Gastroesophageal sphincter (tissue), 4 donors: ENCODE data around the gene MAT2A. TPM values are rescaled to one million over a fixed set of nuclear protein-coding genes. Genes with fewer than 3 reads are reported as not detected.

ENCODE experiments used
- ATAC-seq: fragments of 150-250 bp; one replicate; pipeline ENCODE4 v1.9.1; 2016; ENCODE audit warnings: mild to moderate bottlenecking, moderate library complexity
- H3K27ac ChIP-seq, 4 donors: fragments of 200-600 bp; sonication (generic) in 3 of 4; 1 replicate in 3 of 4; 2 replicates in 1 of 4; pipeline ENCODE4 v1.5.1; 2016 to 2019
- H3K27me3 ChIP-seq: fragments of 200-600 bp; sonication (generic); one replicate; pipeline ENCODE4 v1.5.1; 2019
- H3K36me3 ChIP-seq, 2 donors: fragments of 200-600 bp; sonication (generic); one replicate each; pipeline ENCODE4 v1.5.1; 2019; ENCODE audit warnings: control low read depth in 1 of 2
- H3K4me1 ChIP-seq, 3 donors: fragments of 200-600 bp; sonication (generic); 1 replicate in 2 of 3; 2 replicates in 1 of 3; pipeline ENCODE4 v1.5.1; 2016 to 2019; ENCODE audit warnings: control low read depth in 2 of 3
- H3K4me3 ChIP-seq, 2 donors: fragments of 200-600 bp; sonication (generic); one replicate each; pipeline ENCODE4 v1.5.1; 2019; ENCODE audit warnings: mild to moderate bottlenecking in 1 of 2, moderate library complexity in 1 of 2
- H3K9me3 ChIP-seq, 3 donors: fragments of 200-600 bp; sonication (generic); one replicate each; pipeline ENCODE4 v1.5.1; 2017 to 2019; ENCODE audit warnings: control low read depth in 2 of 3
- EP300 ChIP-seq: sonication (generic); formaldehyde crosslinking; IDR thresholded peaks from one replicate; pipeline ENCODE4 v1.6.1; 2017; ENCODE audit warnings: antibody characterized with exemption, mild to moderate bottlenecking
- POLR2A ChIP-seq, 2 donors: fragments of 450-650 bp; IDR thresholded peaks; one replicate each; pipeline ENCODE4 v1.6.1; 2017; ENCODE audit warnings: antibody characterized with exemption in 2 of 2, mild to moderate bottlenecking in 2 of 2, moderate library complexity in 1 of 2
- POLR2AphosphoS5 ChIP-seq: sonication (generic); formaldehyde crosslinking; IDR thresholded peaks from one replicate; pipeline ENCODE4 v1.6.1; 2017; ENCODE audit warnings: antibody characterized with exemption
- WGBS, 2 donors: methylation state at CpG; one replicate each; pipeline ENCODE4 v1.1.5; 2018; ENCODE audit warnings: low coverage in 1 of 2; 5-methylcytosine and 5-hydroxymethylcytosine counted together
- total RNA-seq, 4 donors: library from RNA; depleted of rRNA; stranded (reverse); fragments of >200 nt; gene quantifications; one replicate each; pipeline ENCODE4 v1.1.0, GENCODE V29; 2016
- TF ChIP-seq, protein P1 (sequence below), 4 experiments: fragments of 200-600 bp in 2 of 4; fragments of 450-650 bp in 2 of 4; sonication (generic) in 1 of 4; IDR thresholded peaks; one replicate each; pipeline ENCODE4 v1.5.1; 2017 to 2019; ENCODE audit warnings: antibody characterized with exemption in 4 of 4, mild to moderate bottlenecking in 2 of 4, moderate library complexity in 2 of 4

The MAT2A gene
- total RNA-seq, 4 donors from 2014 or later, result 68.5 to 295 (median 130) TPM

DNA sequence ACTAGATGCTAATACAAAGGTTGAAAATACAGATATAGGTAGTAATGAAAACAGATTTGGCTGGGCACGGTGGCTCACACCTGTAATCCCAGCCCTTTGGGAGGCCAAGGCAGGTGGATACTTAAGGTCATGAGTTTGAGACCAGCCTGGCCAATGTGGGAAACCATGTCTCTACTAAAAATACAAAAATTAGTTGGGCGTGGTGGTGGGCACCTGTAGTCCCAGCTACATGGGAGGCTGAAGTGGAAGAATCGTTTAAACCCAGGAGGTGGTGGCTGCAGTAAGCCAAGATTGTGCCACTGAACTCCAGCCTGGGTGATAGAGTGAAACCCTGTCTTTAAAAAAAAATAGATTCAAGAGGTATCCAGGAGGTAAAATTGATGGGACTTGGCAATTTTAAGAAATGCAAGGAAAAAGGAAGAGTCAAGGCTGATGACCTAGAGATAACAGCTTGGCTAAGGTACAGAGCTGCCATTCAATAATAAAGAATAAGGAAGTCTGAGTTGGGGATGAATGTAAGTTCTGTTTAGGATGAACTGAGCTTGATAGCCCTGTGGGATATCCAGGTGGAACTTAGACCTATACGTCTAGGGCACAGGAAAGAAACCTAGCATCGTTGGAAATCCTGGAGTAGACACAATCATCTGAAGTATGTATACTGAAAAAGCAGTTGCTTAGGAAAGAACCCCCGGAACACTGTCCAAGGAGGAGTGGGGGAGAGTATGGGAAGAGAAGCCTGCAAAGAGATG is 9.1 kb downstream of the MAT2A start:
- peaks cover 3 to 93% of the 10 kb centered on the region in 2 donors for H3K36me3 ChIP-seq
- WGBS, 2 donors, result 38 to 57% methylated on average over 3 to 4 of the region's 6 CpGs
- H3K9me3 ChIP-seq, result no peaks in the 10 kb centered on the region
- peak overlapping the region in 3 of 4 donors; percentile 13 to 73 (median 14) for H3K27ac ChIP-seq
- peaks cover 0 to 36% (median 4%) of the 10 kb centered on the region in 3 donors for H3K4me1 ChIP-seq
- no peaks in the 10 kb centered on the region for H3K27me3 ChIP-seq
- no peak for ATAC-seq
- TF ChIP-seq, protein P1, sequence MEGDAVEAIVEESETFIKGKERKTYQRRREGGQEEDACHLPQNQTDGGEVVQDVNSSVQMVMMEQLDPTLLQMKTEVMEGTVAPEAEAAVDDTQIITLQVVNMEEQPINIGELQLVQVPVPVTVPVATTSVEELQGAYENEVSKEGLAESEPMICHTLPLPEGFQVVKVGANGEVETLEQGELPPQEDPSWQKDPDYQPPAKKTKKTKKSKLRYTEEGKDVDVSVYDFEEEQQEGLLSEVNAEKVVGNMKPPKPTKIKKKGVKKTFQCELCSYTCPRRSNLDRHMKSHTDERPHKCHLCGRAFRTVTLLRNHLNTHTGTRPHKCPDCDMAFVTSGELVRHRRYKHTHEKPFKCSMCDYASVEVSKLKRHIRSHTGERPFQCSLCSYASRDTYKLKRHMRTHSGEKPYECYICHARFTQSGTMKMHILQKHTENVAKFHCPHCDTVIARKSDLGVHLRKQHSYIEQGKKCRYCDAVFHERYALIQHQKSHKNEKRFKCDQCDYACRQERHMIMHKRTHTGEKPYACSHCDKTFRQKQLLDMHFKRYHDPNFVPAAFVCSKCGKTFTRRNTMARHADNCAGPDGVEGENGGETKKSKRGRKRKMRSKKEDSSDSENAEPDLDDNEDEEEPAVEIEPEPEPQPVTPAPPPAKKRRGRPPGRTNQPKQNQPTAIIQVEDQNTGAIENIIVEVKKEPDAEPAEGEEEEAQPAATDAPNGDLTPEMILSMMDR (IDR thresholded peaks at IDR 0.05), result no peak
- no peak for TF ChIP-seq POLR2AphosphoS5
- no peak for TF ChIP-seq EP300
- no peak overlapping the region for H3K4me3 ChIP-seq

DNA sequence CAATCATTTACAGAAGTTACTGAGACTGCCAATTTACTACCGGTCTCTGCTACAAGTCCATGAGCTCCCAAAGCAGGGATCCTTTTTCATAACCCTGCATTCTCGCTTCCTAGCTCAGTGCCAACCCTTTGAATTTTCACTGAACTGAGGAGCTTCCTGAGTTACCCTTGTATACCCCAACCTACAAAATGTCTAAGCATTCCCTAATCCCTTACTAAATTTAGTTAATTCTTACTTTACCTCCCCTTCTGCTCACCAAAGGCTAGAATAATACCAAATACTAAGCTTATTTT is 9.6 kb downstream of the MAT2A start:
- H3K4me1 ChIP-seq, result peaks cover 0 to 30% (median 4%) of the 10 kb centered on the region in 3 donors
- TF ChIP-seq POLR2A (IDR thresholded peaks at IDR 0.05) (no peak), EP300 (no peak), POLR2AphosphoS5 (no peak)
- TF ChIP-seq, protein P1 (IDR thresholded peaks at IDR 0.05), result no peak
- 46 to 58% methylated on average over 2 of the region's 2 CpGs for WGBS, 2 donors
- H3K36me3 ChIP-seq, result peaks cover 0 to 93% of the 10 kb centered on the region in 2 donors
- no peaks in the 10 kb centered on the region for H3K27me3 ChIP-seq
- H3K27ac ChIP-seq, result peak overlapping the region in 1 of 4 donors; percentile 13
- no peak overlapping the region for H3K4me3 ChIP-seq
- ATAC-seq, result no peak
- no peaks in the 10 kb centered on the region for H3K9me3 ChIP-seq

DNA sequence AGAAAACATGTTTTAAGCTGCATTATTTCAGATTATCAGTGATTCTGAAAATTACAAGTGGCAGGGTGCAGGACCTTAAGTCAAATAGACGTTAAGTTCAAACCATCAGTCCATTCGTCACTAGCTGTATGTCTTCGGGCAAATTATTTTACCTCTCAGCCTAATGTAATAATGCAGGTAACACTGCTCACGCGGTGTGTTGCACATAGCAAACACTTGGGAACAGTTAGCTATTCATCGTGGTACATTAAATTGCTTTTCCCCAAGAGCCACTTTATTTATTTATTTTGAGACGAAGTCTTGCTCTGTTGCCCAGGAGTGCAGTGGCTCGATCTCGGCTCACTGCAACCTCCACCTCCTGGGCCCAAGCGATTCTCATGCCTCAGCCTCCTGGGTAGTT is 10.1 kb downstream of the MAT2A start:
- no peak for TF ChIP-seq EP300
- TF ChIP-seq POLR2A (IDR thresholded peaks at IDR 0.05), result no peak
- TF ChIP-seq, protein P1 (IDR thresholded peaks at IDR 0.05), result no peak
- no peak for TF ChIP-seq POLR2AphosphoS5
- no peak for ATAC-seq
- Histone ChIP-seq H3K27ac (peak overlapping the region in 1 of 4 donors; percentile 42), H3K4me1 (peaks cover 0 to 25% (median 4%) of the 10 kb centered on the region in 3 donors), H3K36me3 (peaks cover 0 to 93% of the 10 kb centered on the region in 2 donors), H3K4me3 (no peak overlapping the region), H3K27me3 (no peaks in the 10 kb centered on the region), H3K9me3 (no peaks in the 10 kb centered on the region)
- WGBS, 2 donors, result 89 to 90% methylated on average over 6 to 10 of the region's 10 CpGs

DNA sequence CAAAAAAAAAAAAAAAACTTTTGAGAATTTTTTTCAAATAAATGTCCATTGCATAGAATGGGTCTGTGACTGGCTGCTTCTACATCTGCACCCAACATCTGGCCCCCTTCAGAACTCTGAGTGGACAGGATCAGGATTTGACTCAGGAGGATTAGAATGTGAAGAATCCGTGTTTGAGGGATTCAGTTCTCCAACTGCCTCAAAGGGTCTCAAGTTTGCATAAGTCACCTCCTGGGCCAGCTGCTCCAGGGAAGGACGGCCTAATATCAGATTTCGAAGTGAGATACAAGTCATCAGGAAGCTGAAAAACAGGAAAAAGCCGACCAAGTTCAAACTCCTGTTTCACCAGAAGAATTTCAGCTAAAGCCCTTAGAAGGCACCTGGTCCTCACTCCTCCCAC is 10.9 kb downstream of the MAT2A start:
- Histone ChIP-seq H3K27ac (peak overlapping the region in 1 of 4 donors; percentile 42), H3K9me3 (no peaks in the 10 kb centered on the region), H3K27me3 (no peaks in the 10 kb centered on the region), H3K36me3 (peaks cover 0 to 93% of the 10 kb centered on the region in 2 donors), H3K4me1 (peaks cover 0 to 18% (median 0%) of the 10 kb centered on the region in 3 donors), H3K4me3 (no peak overlapping the region)
- 32 to 44% methylated on average over 3 to 4 of the region's 4 CpGs for WGBS, 2 donors
- TF ChIP-seq POLR2A (IDR thresholded peaks at IDR 0.05) (no peak), EP300 (no peak), POLR2AphosphoS5 (no peak)
- TF ChIP-seq, protein P1 (IDR thresholded peaks at IDR 0.05), result no peak
- peak; percentile 11 for ATAC-seq

DNA sequence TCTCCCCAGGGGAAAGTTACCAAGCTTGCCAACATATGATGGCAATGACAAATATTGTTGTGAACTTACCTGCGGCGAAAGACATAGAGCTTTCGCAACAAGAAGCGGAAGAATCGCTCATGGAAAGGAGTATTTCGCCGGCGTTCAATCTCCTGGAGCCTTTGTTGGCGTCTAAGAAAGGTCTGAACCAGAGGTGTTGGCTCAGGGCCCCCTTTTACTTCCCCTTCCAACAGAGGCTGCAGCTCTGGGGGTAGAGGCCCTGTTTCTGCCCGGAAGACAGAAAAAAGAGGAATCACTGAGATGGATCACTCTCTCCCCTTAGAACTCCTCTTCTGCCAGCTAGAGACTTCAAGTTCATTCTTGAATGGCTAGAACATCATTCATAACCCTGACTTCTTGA is 11.5 kb downstream of the MAT2A start:
- TF ChIP-seq, protein P1 (IDR thresholded peaks at IDR 0.05), result no peak
- TF ChIP-seq POLR2AphosphoS5, result no peak
- no peak for TF ChIP-seq POLR2A (IDR thresholded peaks at IDR 0.05)
- no peak for TF ChIP-seq EP300
- H3K36me3 ChIP-seq, result peaks cover 0 to 93% of the 10 kb centered on the region in 2 donors

More for the DNA sequence above, 11.5 kb downstream of the MAT2A start:
- peak overlapping the region in 2 of 4 donors; percentile 22 to 42 for H3K27ac ChIP-seq
- no peak overlapping the region for H3K4me3 ChIP-seq
- no peak for ATAC-seq
- H3K27me3 ChIP-seq, result no peaks in the 10 kb centered on the region
- WGBS, 2 donors, result 77 to 87% methylated on average over 8 of the region's 10 CpGs
- no peaks in the 10 kb centered on the region for H3K9me3 ChIP-seq
- peaks cover 0 to 11% (median 0%) of the 10 kb centered on the region in 3 donors for H3K4me1 ChIP-seq
